B cell (primary cell): ENCODE data around the gene ACADM. TPM values are rescaled to one million over a fixed set of nuclear protein-coding genes. Genes with fewer than 3 reads are reported as not detected.
A peak's percentile ranks its signal among the peaks of the same experiment; 100 is the strongest.

ENCODE experiments used
- ATAC-seq: fragments of 200-7000 bp; cut with Tn5 transposase; one replicate; pipeline ENCODE4 v1.10.0; 2021; ENCODE audit warnings: low read depth, mild to moderate bottlenecking, moderate number of reproducible peaks, moderate library complexity
- CTCF ChIA-PET: fragments of 350-600 bp; sonication (Branson Sonifier 250); formaldehyde crosslinking; loops from one replicate; lab custom pipeline; 2021; ENCODE audit warnings: antibody characterized with exemption, inconsistent platforms; lab: Charles Lee
- POLR2A ChIA-PET: fragments of 350-600 bp; sonication (Branson Sonifier 250); formaldehyde crosslinking; loops from one replicate; lab custom pipeline; 2021; ENCODE audit warnings: antibody characterized with exemption; lab: Charles Lee
- DNase-seq: peaks from one replicate; pipeline ENCODE4 v3.0.0; 2013
- H2AFZ ChIP-seq: 2 replicates; pipeline ENCODE4 v1.6.1; 2012; ENCODE audit warnings: mild to moderate bottlenecking, low read depth, low read length; ENCODE audit not compliant: insufficient read depth, poor library complexity, severe bottlenecking
- H3K27ac ChIP-seq, 2 donors: 1 replicate in 1 of 2; 2 replicates in 1 of 2; pipeline ENCODE4 v1.5.1; 2012 to 2013; ENCODE audit warnings: low read length in 2 of 2, mild to moderate bottlenecking in 2 of 2, moderate library complexity in 1 of 2
- H3K27me3 ChIP-seq, 4 experiments: fragments of 200-600 bp in 1 of 4; sonication (generic) in 1 of 4; replicated peaks in 1 of 4; 1 replicate in 2 of 4; 2 replicates in 2 of 4; pipeline versions ENCODE4 v1.6.1 to v1.7.0; 2013 to 2016; ENCODE audit warnings: low read length in 3 of 4, mild to moderate bottlenecking in 2 of 4, mixed read lengths in 1 of 4, moderate library complexity in 1 of 4; ENCODE audit not compliant: insufficient read depth in 4 of 4, control insufficient read depth in 3 of 4; ENCODE audit errors: control extremely low read depth in 1 of 4
- H3K36me3 ChIP-seq, 2 experiments: replicated peaks in 1 of 2; 1 replicate in 1 of 2; 2 replicates in 1 of 2; pipeline versions ENCODE4 v1.6.1 to v1.7.1; 2013; ENCODE audit warnings: low read length in 1 of 2; ENCODE audit not compliant: insufficient read depth in 2 of 2, control insufficient read depth in 1 of 2; ENCODE audit errors: control extremely low read depth in 1 of 2, extremely low read depth in 1 of 2
- H3K4me1 ChIP-seq, 2 donors: fragments of 200-600 bp in 1 of 2; sonication (generic) in 1 of 2; 1 replicate in 1 of 2; 2 replicates in 1 of 2; pipeline versions ENCODE4 v1.5.1 to v1.6.1; 2013 to 2017; ENCODE audit warnings: low read length in 2 of 2; ENCODE audit not compliant: control insufficient read depth in 2 of 2, insufficient read depth in 2 of 2
- H3K4me2 ChIP-seq: replicated peaks from 2 replicates; pipeline ENCODE3; 2012; ENCODE audit warnings: mild to moderate bottlenecking, low read depth, low read length; ENCODE audit not compliant: poor library complexity, severe bottlenecking
- H3K4me3 ChIP-seq, 5 experiments: fragments of 200-600 bp in 1 of 5; sonication (generic) in 1 of 5; 1 replicate in 3 of 5; 2 replicates in 2 of 5; pipeline versions ENCODE4 v1.5.1 to v1.7.0; 2011 to 2016; ENCODE audit warnings: low read length in 4 of 5, mild to moderate bottlenecking in 4 of 5, low read depth in 2 of 5, control low read depth in 1 of 5, moderate library complexity in 1 of 5; ENCODE audit not compliant: insufficient read depth in 1 of 5; ENCODE audit errors: control extremely low read depth in 1 of 5, extremely low read depth in 1 of 5
- H3K79me2 ChIP-seq: fragments of 200-600 bp; sonication (generic); one replicate; pipeline ENCODE4 v1.6.0; 2016; ENCODE audit warnings: low read length; ENCODE audit not compliant: control insufficient read depth, insufficient read depth
- H3K9ac ChIP-seq: fragments of 200-600 bp; sonication (generic); 2 replicates; pipeline ENCODE4 v1.6.1; 2017; ENCODE audit warnings: mild to moderate bottlenecking, low read length, moderate library complexity
- H3K9me3 ChIP-seq, 3 donors: one replicate each; pipeline versions ENCODE4 v1.6.1 to v1.7.1; 2013; ENCODE audit warnings: low read length in 2 of 3; ENCODE audit not compliant: control insufficient read depth in 2 of 3, insufficient read depth in 1 of 3; ENCODE audit errors: control extremely low read depth in 1 of 3
- H4K20me1 ChIP-seq: 2 replicates; pipeline ENCODE4 v1.6.0; 2012; ENCODE audit warnings: mild to moderate bottlenecking, low read length; ENCODE audit not compliant: insufficient read depth, control insufficient read depth, poor library complexity, severe bottlenecking
- H3K27ac Mint-ChIP-seq: one replicate; pipeline ENCODE4 v1.8.0; 2021; ENCODE audit warnings: mixed read lengths
- H3K27me3 Mint-ChIP-seq: one replicate; pipeline ENCODE4 v1.8.0; 2021; ENCODE audit warnings: mixed read lengths
- H3K4me1 Mint-ChIP-seq: one replicate; pipeline ENCODE4 v1.8.0; 2021; ENCODE audit warnings: mixed read lengths
- H3K4me3 Mint-ChIP-seq: one replicate; pipeline ENCODE4 v1.8.0; 2021; ENCODE audit warnings: mixed read lengths
- H3K9me3 Mint-ChIP-seq: one replicate; pipeline ENCODE4 v1.8.0; 2022; ENCODE audit warnings: mixed read lengths; ENCODE audit not compliant: insufficient read depth
- CTCF ChIP-seq: fragments of 200-600 bp; IDR thresholded peaks from one replicate; pipeline ENCODE4 v1.8.0; 2022; ENCODE audit warnings: antibody characterized with exemption, mild to moderate bottlenecking
- EZH2 ChIP-seq: IDR thresholded peaks from 2 replicates; pipeline ENCODE4 v1.6.1; 2012; ENCODE audit warnings: borderline replicate concordance, low read depth, mild to moderate bottlenecking, moderate library complexity, low read length; ENCODE audit not compliant: insufficient read depth, poor library complexity, severe bottlenecking
- WGBS: methylation state at CpG from one replicate; pipeline ENCODE4 v1.1.5; 2013; ENCODE audit warnings: missing lambda C conversion rate; ENCODE audit not compliant: insufficient coverage; 5-methylcytosine and 5-hydroxymethylcytosine counted together
- intact Hi-C: fragments of 100-400 bp; cut with micrococcal nuclease; formaldehyde crosslinking; loops from one replicate; pipeline ENCODE4 v1.10.0; 2022
- polyA plus RNA-seq: library from polyadenylated mRNA; depleted of rRNA; stranded (reverse); fragments of >200 nt; gene quantifications from 2 replicates; pipeline ENCODE4 v1.2.3, GENCODE V29; 2012
- total RNA-seq, 2 donors: library from RNA; stranded (reverse); fragments of 120-200 nt in 1 of 2; gene quantifications; 1 replicate in 1 of 2; 2 replicates in 1 of 2; pipeline versions ENCODE4 v1.2.3 to v1.2.4, GENCODE V29; 2013 to 2022

ACADM gene
- total and polyA plus RNA-seq, 2 donors (not counting 1 experiment from before 2014, with no cell fraction given), result 16.4 to 53.3 TPM

GRCh38 chr1:75789988-75790387 lies 65.5 kb downstream of the ACADM start:
- peaks cover 55% of the 10 kb centered on the region for H3K4me1 Mint-ChIP-seq
- Histone ChIP-seq H3K36me3 (peaks cover 4 to 70% of the 10 kb centered on the region in 2 experiments), H3K4me1 (peaks cover 42 to 43% of the 10 kb centered on the region in 2 donors), H3K4me2 (peak overlapping the region; percentile 89), H3K27ac (peak overlapping the region in 1 of 2 donors; percentile 90), H3K9me3 (no peaks in the 10 kb centered on the region), H3K79me2 (peaks cover 43% of the 10 kb centered on the region), H2AFZ (no peak overlapping the region), H3K27me3 (no peaks in the 10 kb centered on the region), H3K9ac (no peak overlapping the region), H4K20me1 (peaks cover 74% of the 10 kb centered on the region), H3K4me3 (no peak overlapping the region)
- POLR2A ChIA-PET, result no interaction called here
- no peaks in the 10 kb centered on the region for H3K9me3 Mint-ChIP-seq
- DNase-seq (no peak), ATAC-seq (no peak)
- no peak overlapping the region for H3K4me3 Mint-ChIP-seq
- intact Hi-C loops, result loop anchor here (5.0 kb wide), 3 partner anchors 38 to 1593 kb away; partner anchors contain the start of genes FPGT and LRRIQ3
- TF ChIP-seq EZH2 (no peak), CTCF (no peak)
- CTCF ChIA-PET, result no interaction called here
- H3K27me3 Mint-ChIP-seq, result no peaks in the 10 kb centered on the region
- H3K27ac Mint-ChIP-seq, result no peak overlapping the region

GRCh38 chr1:75791022-75791421 lies 66.5 kb downstream of the ACADM start:
- CTCF ChIA-PET, result no interaction called here
- ATAC-seq, result no peak
- TF ChIP-seq EZH2, result no peak
- Histone ChIP-seq H2AFZ (no peak overlapping the region), H3K27ac (peak overlapping the region in 1 of 2 donors; percentile 40), H3K27me3 (no peaks in the 10 kb centered on the region), H3K4me2 (no peak overlapping the region), H3K9ac (no peak overlapping the region), H3K9me3 (no peaks in the 10 kb centered on the region), H3K36me3 (peaks cover 4 to 77% of the 10 kb centered on the region in 2 experiments), H4K20me1 (peaks cover 74% of the 10 kb centered on the region), H3K4me1 (peaks cover 35 to 36% of the 10 kb centered on the region in 2 donors), H3K79me2 (peaks cover 42% of the 10 kb centered on the region), H3K4me3 (no peak overlapping the region)
- Mint-ChIP-seq H3K9me3 (no peaks in the 10 kb centered on the region), H3K27ac (no peak overlapping the region), H3K4me1 (peaks cover 49% of the 10 kb centered on the region), H3K4me3 (peak overlapping the region; percentile 18), H3K27me3 (no peaks in the 10 kb centered on the region)
- DNase-seq, result no peak
- intact Hi-C loops, result no loop called here
- POLR2A ChIA-PET, result interaction anchor here (0.7 kb wide), 1 partner anchor 158 kb away, joined by 4 read pairs; no protein-coding TSS in a partner anchor
- WGBS, result no CpG with 5 or more reads among the region's 1 CpG
